ENCODE results near the gene SH3GL2. TPM values are rescaled to one million over a fixed set of nuclear protein-coding genes. Genes with fewer than 3 reads are reported as not detected.

SH3GL2 gene
- total RNA-seq, 1 experiment from 2014 or later = not detected

- in situ Hi-C loops (cut with HindIII; ENCODE audit: low pct_unique_long_range_greater_than_20kb, low sequenced_read_pairs) (no loop called here), intact Hi-C loops (cut with micrococcal nuclease; ENCODE audit: unreplicated experiment) (no loop called here)
- ATAC-seq (no peak), DNase-seq (ENCODE audit: low read depth, low spot score) (no peak)
- ChIA-PET CTCF (no interaction called here), POLR2A (no interaction called here)
- H3K27ac ChIP-seq (ENCODE audit: low read length) = no peak overlapping the region
- H3K4me3 ChIP-seq (ENCODE audit: low read depth in 2 of 2, low read length in 2 of 2) = no peak overlapping the region
- BruUV-seq (replicated peaks) = no TSS peak
- H3K27me3 ChIP-seq (ENCODE audit: control insufficient read depth, insufficient read depth, low read length) = no peaks in the 10 kb centered on the region
- TF ChIP-seq POLR2AphosphoS5 (IDR thresholded peaks at IDR 0.05; ENCODE audit: low read depth, low read length) (no peak), TCF7L2 (IDR thresholded peaks at IDR 0.05; ENCODE audit: low read depth, low read length) (no peak), SIN3A (IDR thresholded peaks at IDR 0.05; ENCODE audit: borderline replicate concordance, insufficient read depth, low read depth, low read length) (no peak), CTCF (IDR thresholded peaks at IDR 0.05) (no peak), REST (IDR thresholded peaks at IDR 0.05; ENCODE audit: insufficient read depth in 1 of 2, low read depth in 2 of 2, low read length in 1 of 2) (no peak)
- H3K4me1 ChIP-seq (ENCODE audit: control insufficient read depth, insufficient read depth, low read length) = no peaks in the 10 kb centered on the region
- H3K36me3 ChIP-seq (ENCODE audit: control insufficient read depth, insufficient read depth, low read length) = no peaks in the 10 kb centered on the region
- no peaks in the 10 kb centered on the region for H3K9me3 ChIP-seq (ENCODE audit: control insufficient read depth, insufficient read depth, low read depth, low read length)
Measured at GRCh38 chr9:17574342-17574741, 4.5 kb upstream of the SH3GL2 start.

- intact Hi-C loops (cut with micrococcal nuclease; ENCODE audit: unreplicated experiment) (no loop called here), in situ Hi-C loops (cut with HindIII; ENCODE audit: low pct_unique_long_range_greater_than_20kb, low sequenced_read_pairs) (no loop called here)
- H3K4me3 ChIP-seq (ENCODE audit: low read depth in 2 of 2, low read length in 2 of 2) = no peak overlapping the region; a peak in 1 of 4 replicates
- CTCF ChIA-PET = no interaction called here
- no TSS peak for BruUV-seq (replicated peaks)
- no peak for ATAC-seq
- DNase-seq (ENCODE audit: low read depth, low spot score) = no peak
- no peak for TF ChIP-seq CTCF (IDR thresholded peaks at IDR 0.05)
- no peak for TF ChIP-seq REST (IDR thresholded peaks at IDR 0.05; ENCODE audit: insufficient read depth in 1 of 2, low read depth in 2 of 2, low read length in 1 of 2)
- TF ChIP-seq TCF7L2 (IDR thresholded peaks at IDR 0.05; ENCODE audit: low read depth, low read length) = no peak
- TF ChIP-seq SIN3A (IDR thresholded peaks at IDR 0.05; ENCODE audit: borderline replicate concordance, insufficient read depth, low read depth, low read length) = no peak
- no peak for TF ChIP-seq POLR2AphosphoS5 (IDR thresholded peaks at IDR 0.05; ENCODE audit: low read depth, low read length)
- no peak overlapping the region for H3K27ac ChIP-seq (ENCODE audit: low read length)
- no peaks in the 10 kb centered on the region for H3K4me1 ChIP-seq (ENCODE audit: control insufficient read depth, insufficient read depth, low read length)
- no peaks in the 10 kb centered on the region for H3K36me3 ChIP-seq (ENCODE audit: control insufficient read depth, insufficient read depth, low read length)
- no peaks in the 10 kb centered on the region for H3K9me3 ChIP-seq (ENCODE audit: control insufficient read depth, insufficient read depth, low read depth, low read length)
- POLR2A ChIA-PET = no interaction called here
- no peaks in the 10 kb centered on the region for H3K27me3 ChIP-seq (ENCODE audit: control insufficient read depth, insufficient read depth, low read length)
Measured at GRCh38 chr9:17578577-17578910, 322 bp upstream of the SH3GL2 start.

All from Panc1 (cell line).